IPS-NIHi11 (cell line): ENCODE results near the gene KIF26A.

Source experiments
- DNase-seq: peaks from one replicate; pipeline ENCODE4 v3.0.0; 2012; ENCODE audit warnings: mixed read lengths, low spot score

KIF26A gene

GRCh38 chr14:104157016-104157928 lies 18.9 kb downstream of the KIF26A start:
- DNase-seq, result peak; percentile 70

DNA sequence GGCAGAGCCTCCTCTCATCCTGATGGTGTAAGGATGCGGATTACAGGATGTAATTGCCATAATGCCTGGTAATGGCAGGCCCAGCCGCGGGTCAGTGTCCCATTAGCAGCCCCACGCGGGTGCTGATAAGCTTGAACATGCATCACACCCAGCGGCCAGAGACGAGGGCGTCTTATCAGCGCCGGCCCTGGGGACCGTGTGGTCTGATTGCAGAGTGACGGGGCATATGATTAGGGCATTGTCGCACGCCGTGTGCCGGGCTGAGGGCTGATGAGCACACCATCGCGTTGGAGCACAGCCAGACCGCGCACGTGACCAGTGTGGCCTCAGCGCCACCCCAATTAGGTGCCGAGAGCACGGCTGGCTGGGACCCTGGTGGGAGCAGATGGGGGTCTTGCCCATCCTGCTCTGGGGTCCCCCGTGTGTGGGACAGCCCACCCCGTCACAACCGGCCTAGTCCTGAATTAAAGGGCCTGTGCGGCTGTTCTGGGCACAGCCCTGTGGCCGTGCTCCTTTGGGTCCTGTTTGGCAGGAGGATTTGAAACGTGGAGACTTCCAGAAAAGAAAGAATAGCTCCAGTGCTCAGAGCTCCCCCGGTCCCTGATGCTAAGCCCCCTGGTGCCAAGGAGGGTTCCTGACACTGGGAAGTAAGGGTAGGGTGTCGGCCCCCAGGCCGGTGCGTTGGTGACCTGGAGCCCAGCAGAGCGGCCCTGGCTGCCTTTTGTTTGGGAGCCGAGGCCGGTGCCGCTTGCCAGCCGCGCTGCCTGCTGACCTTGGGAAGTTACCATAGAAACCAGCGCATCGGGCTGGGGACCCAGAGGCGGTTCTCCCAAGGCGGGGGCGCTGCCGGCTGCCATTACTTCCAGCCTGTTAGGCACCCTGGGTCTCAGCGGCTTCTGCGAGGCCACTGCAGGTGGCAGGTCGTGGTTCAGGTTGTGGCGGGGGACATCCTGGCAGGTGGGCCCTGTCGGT lies 20.7 kb downstream of the KIF26A start:
- DNase-seq, result no peak

DNA sequence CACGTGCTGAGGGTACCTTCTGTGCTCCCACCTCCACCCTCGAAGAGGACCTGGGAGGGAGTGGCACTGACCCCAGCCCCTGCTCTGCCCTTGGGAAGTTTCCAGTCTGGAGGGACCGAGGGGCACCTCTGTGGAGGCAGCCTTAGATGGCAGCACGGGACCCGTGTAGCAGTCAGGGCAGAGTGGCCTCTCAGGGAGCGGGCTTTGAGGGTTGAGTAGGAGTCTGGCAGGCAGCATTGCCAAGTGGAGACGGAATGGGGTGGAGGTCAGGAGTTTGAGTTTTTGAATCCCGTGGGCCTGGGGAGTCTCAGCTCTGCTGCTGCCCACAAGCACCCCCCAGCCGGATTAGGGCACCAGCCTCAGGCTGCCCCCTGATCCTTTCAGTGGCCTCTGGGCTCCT lies 21.6 kb downstream of the KIF26A start:
- DNase-seq, result no peak

GRCh38 chr14:104161602-104162367 lies 23.4 kb downstream of the KIF26A start:
- no peak for DNase-seq

GRCh38 chr14:104162495-104162894 lies 24.1 kb downstream of the KIF26A start:
- no peak for DNase-seq

GRCh38 chr14:104163541-104163940 lies 25.2 kb downstream of the KIF26A start:
- no peak for DNase-seq

DNA sequence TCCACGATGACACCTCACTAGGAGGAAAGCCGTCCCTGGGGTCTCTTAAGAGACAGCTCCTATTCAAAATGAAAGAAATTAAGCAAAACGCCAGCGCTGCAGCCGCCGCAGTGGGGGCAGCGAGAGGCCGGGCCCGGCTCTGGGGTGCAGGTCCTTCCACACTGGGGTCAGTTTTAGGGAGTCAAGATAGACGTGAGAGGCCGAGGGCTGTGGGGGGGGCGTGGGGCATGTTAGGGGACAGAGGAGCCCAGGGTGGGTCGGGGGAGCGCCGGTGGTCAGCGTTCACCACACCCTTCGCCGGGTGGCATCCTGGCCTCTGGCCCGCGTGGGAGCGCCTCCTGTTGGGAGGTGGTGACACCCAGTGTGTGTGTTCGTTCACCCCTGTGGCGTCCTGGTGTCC lies 25.7 kb downstream of the KIF26A start:
- DNase-seq, result no peak

GRCh38 chr14:104164512-104164911 lies 26.1 kb downstream of the KIF26A start:
- DNase-seq, result no peak

DNA sequence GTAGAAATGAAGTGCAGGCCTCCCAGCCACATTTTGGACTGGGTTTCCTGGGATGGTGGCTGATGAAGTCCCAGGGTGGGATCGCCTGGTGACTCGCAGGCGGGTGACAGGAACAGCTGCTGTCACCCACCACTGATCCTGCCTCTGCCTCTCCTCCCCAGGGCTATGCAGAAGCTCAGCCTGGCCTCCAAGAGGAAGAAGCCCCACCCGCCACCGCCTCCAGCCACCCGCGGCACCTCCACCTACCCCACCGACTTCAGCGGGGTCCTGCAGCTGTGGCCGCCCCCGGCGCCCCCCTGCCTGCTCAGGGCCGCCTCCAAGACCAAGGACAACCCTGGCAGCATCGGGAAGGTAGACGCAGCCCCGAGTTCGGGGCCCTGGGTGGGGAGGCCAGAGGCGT lies 28.3 kb downstream of the KIF26A start:
- no peak for DNase-seq

DNA sequence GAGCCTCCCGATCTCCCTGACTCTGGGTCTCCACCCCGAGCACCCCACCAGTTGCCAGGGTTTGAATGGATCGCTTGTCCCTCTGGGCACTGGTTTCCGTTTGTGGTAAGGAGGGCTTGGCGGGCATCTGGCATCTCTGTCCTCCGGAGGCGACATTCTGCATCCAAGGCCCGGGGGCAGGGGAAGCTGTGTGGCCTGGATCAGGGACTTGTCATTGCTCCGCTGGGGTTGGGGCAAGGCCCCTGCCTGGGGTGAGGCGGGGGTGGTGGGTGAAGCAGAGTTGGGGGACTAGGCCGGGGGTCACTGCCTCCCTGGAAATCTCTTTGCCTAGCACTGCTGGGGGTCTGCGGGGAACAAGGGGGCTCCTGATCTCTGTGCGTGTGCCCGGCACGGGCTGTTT lies 30.2 kb downstream of the KIF26A start:
- DNase-seq, result no peak

- no peak for DNase-seq
Observed at GRCh38 chr14:104169005-104169698, 30.8 kb downstream of the KIF26A start.

GRCh38 chr14:104169699-104170479 lies 31.5 kb downstream of the KIF26A start:
- DNase-seq, result no peak

DNA sequence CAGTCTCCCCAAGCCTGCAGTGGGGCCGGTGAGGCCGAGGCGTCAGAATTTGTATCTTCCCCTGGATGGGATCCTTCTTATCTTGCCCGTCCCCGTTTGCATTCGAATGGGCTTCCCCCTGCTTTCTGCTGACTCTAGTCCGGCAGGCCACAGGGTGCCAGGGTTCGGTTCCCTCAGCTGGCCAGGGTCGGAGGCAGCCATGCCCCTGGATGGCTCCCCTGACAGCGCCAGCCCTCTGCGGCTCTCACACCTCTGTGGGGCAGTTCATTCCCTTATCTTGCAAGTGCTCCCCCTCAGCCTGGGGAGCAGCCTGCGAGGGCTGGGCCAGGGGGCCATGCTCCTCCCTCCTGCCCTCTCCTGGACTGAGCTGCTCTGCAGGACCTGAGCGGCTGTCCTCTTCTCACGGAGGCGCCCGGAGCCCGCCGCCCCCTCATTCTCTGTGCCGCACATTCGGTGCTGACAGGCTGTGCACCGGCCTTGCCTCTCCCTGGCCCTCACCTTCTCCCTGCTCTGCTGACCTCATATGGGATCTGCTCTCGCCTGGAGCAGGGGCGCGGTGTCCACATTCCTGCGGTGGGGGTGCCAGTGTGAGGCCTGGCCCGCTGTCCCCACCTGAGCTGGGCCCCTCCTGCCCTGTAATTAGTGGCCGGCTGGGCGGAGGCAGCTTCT lies 32.8 kb downstream of the KIF26A start:
- peak; percentile 93 for DNase-seq

- DNase-seq, result no peak
Observed at GRCh38 chr14:104171895-104172294, 33.5 kb downstream of the KIF26A start.

DNA sequence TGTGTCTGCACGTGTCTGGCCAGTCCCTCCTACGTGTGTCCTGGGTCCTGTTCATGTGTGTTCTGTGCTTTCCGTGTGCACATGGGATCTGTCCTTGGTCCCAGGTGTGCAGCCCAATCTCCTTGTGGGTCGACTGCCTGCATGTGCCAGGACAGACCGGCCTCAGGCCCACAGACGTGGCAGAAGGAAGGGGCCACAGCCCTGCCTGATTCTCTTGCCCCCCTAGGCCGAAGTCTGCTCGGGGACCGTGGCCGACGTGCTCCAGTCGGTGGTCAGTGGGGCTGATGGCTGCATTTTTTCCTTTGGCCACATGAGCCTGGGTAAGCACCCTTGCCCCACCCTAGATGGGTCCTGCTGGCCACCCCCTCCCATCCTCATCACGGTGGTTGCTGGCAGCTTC lies 34.0 kb downstream of the KIF26A start:
- no peak for DNase-seq

DNA sequence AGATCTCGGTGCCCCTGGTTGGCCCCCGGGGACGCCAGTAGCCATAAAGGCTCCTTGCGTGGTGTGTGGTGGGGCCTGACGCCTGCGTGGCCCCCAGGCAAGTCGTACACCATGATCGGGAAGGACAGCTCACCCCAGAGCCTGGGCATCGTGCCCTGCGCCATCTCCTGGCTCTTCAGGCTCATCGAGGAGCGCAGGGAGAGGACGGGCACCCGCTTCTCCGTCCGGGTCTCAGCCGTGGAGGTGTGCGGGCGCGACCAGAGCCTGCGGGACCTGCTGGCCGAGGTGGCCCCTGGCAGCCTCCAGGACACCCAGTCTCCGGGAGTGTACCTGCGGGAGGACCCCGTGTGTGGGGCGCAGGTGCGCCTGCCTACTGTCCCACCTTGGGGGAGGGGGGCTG lies 34.5 kb downstream of the KIF26A start:
- no peak for DNase-seq

- DNase-seq, result no peak
Observed at GRCh38 chr14:104174051-104174450, 35.7 kb downstream of the KIF26A start.

- no peak for DNase-seq
Observed at GRCh38 chr14:104175041-104175440, 36.7 kb downstream of the KIF26A start.

GRCh38 chr14:104175811-104176210 lies 37.4 kb downstream of the KIF26A start:
- DNase-seq, result no peak

DNA sequence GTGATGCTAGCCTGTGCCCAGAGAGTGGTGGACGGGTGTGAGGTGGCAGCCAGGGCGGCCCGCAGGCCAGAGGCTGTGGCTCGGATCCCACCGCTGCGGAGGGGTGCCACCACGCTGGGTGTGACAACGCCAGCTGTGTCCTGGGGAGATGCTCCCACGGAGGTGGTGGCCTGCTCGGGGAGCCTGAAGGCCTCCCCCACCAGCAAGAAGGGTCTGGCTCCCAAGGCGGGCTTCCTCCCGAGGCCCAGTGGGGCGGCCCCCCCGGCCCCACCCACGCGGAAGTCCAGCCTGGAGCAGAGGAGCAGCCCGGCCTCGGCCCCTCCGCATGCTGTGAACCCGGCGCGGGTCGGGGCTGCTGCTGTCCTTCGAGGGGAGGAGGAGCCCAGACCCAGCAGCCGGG lies 38.2 kb downstream of the KIF26A start:
- DNase-seq, result no peak
